Gastroesophageal sphincter (tissue), 4 donors: Measurements from ENCODE around the gene ELOVL5. TPM values are rescaled to one million over a fixed set of nuclear protein-coding genes. Genes with fewer than 3 reads are reported as not detected.

Source experiments
- ATAC-seq: fragments of 150-250 bp; one replicate; pipeline ENCODE4 v1.9.1; 2016; ENCODE audit warnings: mild to moderate bottlenecking, moderate library complexity
- H3K27ac ChIP-seq, 4 donors: fragments of 200-600 bp; sonication (generic) in 3 of 4; 1 replicate in 3 of 4; 2 replicates in 1 of 4; pipeline ENCODE4 v1.5.1; 2016 to 2019
- H3K27me3 ChIP-seq: fragments of 200-600 bp; sonication (generic); one replicate; pipeline ENCODE4 v1.5.1; 2019
- H3K36me3 ChIP-seq, 2 donors: fragments of 200-600 bp; sonication (generic); one replicate each; pipeline ENCODE4 v1.5.1; 2019; ENCODE audit warnings: control low read depth in 1 of 2
- H3K4me1 ChIP-seq, 3 donors: fragments of 200-600 bp; sonication (generic); 1 replicate in 2 of 3; 2 replicates in 1 of 3; pipeline ENCODE4 v1.5.1; 2016 to 2019; ENCODE audit warnings: control low read depth in 2 of 3
- H3K4me3 ChIP-seq, 2 donors: fragments of 200-600 bp; sonication (generic); one replicate each; pipeline ENCODE4 v1.5.1; 2019; ENCODE audit warnings: mild to moderate bottlenecking in 1 of 2, moderate library complexity in 1 of 2
- H3K9me3 ChIP-seq, 3 donors: fragments of 200-600 bp; sonication (generic); one replicate each; pipeline ENCODE4 v1.5.1; 2017 to 2019; ENCODE audit warnings: control low read depth in 2 of 3
- EP300 ChIP-seq: sonication (generic); formaldehyde crosslinking; IDR thresholded peaks from one replicate; pipeline ENCODE4 v1.6.1; 2017; ENCODE audit warnings: antibody characterized with exemption, mild to moderate bottlenecking
- POLR2A ChIP-seq, 2 donors: fragments of 450-650 bp; IDR thresholded peaks; one replicate each; pipeline ENCODE4 v1.6.1; 2017; ENCODE audit warnings: antibody characterized with exemption in 2 of 2, mild to moderate bottlenecking in 2 of 2, moderate library complexity in 1 of 2
- POLR2AphosphoS5 ChIP-seq: sonication (generic); formaldehyde crosslinking; IDR thresholded peaks from one replicate; pipeline ENCODE4 v1.6.1; 2017; ENCODE audit warnings: antibody characterized with exemption
- WGBS, 2 donors: methylation state at CpG; one replicate each; pipeline ENCODE4 v1.1.5; 2018; ENCODE audit warnings: low coverage in 1 of 2; 5-methylcytosine and 5-hydroxymethylcytosine counted together
- total RNA-seq, 4 donors: library from RNA; depleted of rRNA; stranded (reverse); fragments of >200 nt; gene quantifications; one replicate each; pipeline ENCODE4 v1.1.0, GENCODE V29; 2016
- TF ChIP-seq, protein P1 (sequence below), 4 experiments: fragments of 200-600 bp in 2 of 4; fragments of 450-650 bp in 2 of 4; sonication (generic) in 1 of 4; IDR thresholded peaks; one replicate each; pipeline ENCODE4 v1.5.1; 2017 to 2019; ENCODE audit warnings: antibody characterized with exemption in 4 of 4, mild to moderate bottlenecking in 2 of 4, moderate library complexity in 2 of 4

Gene ELOVL5
- total RNA-seq, 4 donors from 2014 or later: 51.5 to 94.6 (median 64.6) TPM

DNA sequence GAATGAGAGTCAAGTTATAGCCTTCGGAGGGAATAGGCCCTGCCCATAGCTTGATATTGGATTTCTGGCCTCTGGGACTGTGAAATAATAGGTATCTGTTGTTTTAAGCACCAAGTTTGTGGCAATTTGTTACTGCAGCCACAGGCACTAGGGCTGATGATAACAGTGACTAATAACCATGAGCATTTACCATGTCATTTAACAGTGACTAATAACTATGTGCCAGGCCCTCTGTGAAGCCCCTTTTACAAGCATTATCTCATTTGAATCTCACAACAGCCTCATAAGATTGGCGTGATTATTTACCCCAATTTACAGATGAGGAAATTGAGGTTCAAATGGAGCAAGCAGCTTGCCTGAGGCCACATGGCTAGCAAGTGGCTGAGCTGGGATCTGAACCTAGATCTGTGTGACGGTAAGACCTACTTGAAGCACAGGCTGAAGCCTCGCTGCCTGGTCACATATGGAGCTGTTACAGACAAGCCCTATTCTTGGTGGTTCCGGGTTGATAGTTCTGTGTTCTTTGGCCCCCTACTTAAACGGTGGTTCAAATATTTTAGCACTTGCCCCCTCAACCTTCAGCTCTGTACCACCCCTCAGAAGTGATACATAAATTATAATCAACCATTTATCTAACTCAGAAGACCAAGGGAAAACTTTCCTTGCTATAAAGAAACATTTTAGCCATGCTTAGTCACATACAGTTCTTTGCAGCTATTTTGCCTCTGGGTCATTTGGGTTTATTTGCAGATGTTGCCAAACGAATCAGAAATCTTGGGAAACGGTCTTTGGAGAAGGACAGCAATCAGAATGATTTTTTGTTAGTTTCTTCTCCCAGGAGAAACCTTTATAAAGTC is 98.3 kb downstream of the ELOVL5 start:
- H3K4me3 ChIP-seq: no peak overlapping the region
- no peaks in the 10 kb centered on the region for H3K36me3 ChIP-seq
- no peaks in the 10 kb centered on the region for H3K9me3 ChIP-seq
- peak overlapping the region in 2 of 4 donors; percentile 37 to 39 for H3K27ac ChIP-seq
- ATAC-seq: no peak
- 62 to 63% methylated on average over 8 of the region's 8 CpGs for WGBS, 2 donors
- H3K27me3 ChIP-seq: no peaks in the 10 kb centered on the region
- no peak for TF ChIP-seq EP300
- TF ChIP-seq POLR2A (IDR thresholded peaks at IDR 0.05): no peak
- no peak for TF ChIP-seq POLR2AphosphoS5
- TF ChIP-seq, protein P1, sequence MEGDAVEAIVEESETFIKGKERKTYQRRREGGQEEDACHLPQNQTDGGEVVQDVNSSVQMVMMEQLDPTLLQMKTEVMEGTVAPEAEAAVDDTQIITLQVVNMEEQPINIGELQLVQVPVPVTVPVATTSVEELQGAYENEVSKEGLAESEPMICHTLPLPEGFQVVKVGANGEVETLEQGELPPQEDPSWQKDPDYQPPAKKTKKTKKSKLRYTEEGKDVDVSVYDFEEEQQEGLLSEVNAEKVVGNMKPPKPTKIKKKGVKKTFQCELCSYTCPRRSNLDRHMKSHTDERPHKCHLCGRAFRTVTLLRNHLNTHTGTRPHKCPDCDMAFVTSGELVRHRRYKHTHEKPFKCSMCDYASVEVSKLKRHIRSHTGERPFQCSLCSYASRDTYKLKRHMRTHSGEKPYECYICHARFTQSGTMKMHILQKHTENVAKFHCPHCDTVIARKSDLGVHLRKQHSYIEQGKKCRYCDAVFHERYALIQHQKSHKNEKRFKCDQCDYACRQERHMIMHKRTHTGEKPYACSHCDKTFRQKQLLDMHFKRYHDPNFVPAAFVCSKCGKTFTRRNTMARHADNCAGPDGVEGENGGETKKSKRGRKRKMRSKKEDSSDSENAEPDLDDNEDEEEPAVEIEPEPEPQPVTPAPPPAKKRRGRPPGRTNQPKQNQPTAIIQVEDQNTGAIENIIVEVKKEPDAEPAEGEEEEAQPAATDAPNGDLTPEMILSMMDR (IDR thresholded peaks at IDR 0.05): no peak
- H3K4me1 ChIP-seq: peaks cover 0 to 12% (median 0%) of the 10 kb centered on the region in 3 donors

DNA sequence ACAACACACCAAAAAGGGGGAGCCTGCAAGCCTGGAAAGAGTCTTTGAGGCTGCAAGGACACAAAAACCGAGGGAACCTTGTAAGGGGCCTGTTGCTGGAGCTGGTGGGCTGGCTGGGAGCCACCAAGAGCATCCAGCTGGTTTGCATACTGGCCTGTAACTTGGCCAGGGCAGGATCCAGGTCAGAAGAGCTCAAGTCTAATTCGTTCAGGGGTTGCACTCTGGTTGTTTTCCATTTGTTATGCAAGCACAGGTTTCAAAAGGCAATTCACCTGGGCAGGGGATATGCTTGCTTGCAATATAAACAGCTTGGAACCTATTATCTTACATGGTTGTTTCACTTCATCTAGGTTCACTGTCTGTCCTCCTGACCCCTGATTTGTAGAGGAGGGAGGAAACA is 101.8 kb downstream of the ELOVL5 start:
- Histone ChIP-seq H3K36me3 (no peaks in the 10 kb centered on the region), H3K9me3 (no peaks in the 10 kb centered on the region), H3K27me3 (no peaks in the 10 kb centered on the region), H3K27ac (no peak overlapping the region), H3K4me1 (peaks cover 0 to 12% (median 0%) of the 10 kb centered on the region in 3 donors), H3K4me3 (no peak overlapping the region)
- ATAC-seq: no peak
- TF ChIP-seq POLR2A (IDR thresholded peaks at IDR 0.05) (no peak), POLR2AphosphoS5 (no peak), EP300 (no peak)
- TF ChIP-seq, protein P1 (IDR thresholded peaks at IDR 0.05): no peak
- WGBS, 2 donors: 49 to 67% methylated on average over 1 to 2 of the region's 2 CpGs

DNA sequence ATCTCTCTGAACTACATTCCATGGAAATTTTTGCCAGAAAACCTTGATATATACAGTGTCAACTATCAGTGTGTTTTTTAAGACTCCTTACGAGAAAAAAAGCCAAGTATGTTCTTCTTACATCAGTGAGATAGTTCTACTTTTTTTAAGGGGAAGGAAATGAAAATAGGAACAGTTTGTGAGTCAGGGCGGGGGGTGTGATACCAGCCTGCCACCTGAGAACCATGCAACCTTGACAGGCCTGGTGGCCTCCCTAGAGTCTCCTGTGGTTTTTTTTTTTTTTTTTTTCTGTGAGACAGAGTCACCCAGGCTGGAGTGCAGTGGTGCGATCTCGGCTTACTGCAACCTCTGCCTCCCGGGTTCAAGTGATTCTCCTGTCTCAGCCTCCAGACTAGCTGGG is 103.8 kb downstream of the ELOVL5 start:
- Histone ChIP-seq H3K4me3 (no peak overlapping the region), H3K27me3 (no peaks in the 10 kb centered on the region), H3K9me3 (peaks cover 0 to 3% (median 0%) of the 10 kb centered on the region in 3 donors), H3K4me1 (no peaks in the 10 kb centered on the region), H3K36me3 (no peaks in the 10 kb centered on the region), H3K27ac (no peak overlapping the region)
- ATAC-seq: no peak
- WGBS, 2 donors: 60 to 100% methylated on average over 1 to 2 of the region's 5 CpGs
- TF ChIP-seq, protein P1 (IDR thresholded peaks at IDR 0.05): no peak
- TF ChIP-seq POLR2AphosphoS5 (no peak), POLR2A (IDR thresholded peaks at IDR 0.05) (no peak), EP300 (no peak)

DNA sequence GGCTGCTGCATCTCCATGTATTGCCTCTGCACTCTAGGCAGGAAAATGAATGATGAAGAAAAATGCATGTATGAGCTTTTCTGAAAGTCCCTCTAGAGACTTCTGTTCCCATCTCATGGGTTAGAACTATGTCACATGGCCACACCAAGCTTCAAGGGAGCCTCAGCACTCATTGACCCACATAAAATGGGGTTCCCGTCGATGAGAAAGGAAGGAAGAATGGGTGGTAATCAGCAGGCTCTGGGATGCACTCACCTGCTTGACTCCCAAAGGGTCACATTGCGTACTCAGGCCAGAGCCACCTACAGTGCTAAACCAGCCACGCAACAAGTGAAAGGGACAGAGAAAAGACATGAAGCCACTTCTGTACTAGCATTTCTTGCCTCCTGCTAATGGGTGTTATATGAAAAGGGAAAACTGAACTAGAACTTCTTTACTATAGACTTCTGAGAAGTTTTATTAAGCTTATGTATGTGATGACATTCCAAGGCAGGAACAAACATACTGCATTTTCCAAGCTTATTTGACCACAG is 104.3 kb downstream of the ELOVL5 start:
- TF ChIP-seq, protein P1 (IDR thresholded peaks at IDR 0.05): no peak
- no peak for TF ChIP-seq POLR2A (IDR thresholded peaks at IDR 0.05)
- no peak for TF ChIP-seq POLR2AphosphoS5
- TF ChIP-seq EP300: no peak
- no peaks in the 10 kb centered on the region for H3K4me1 ChIP-seq
- peaks cover 0 to 3% (median 0%) of the 10 kb centered on the region in 3 donors for H3K9me3 ChIP-seq
- H3K4me3 ChIP-seq: no peak overlapping the region
- 81 to 100% methylated on average over 1 to 4 of the region's 4 CpGs for WGBS, 2 donors
- H3K27ac ChIP-seq: no peak overlapping the region
- no peak for ATAC-seq
- no peaks in the 10 kb centered on the region for H3K27me3 ChIP-seq
- H3K36me3 ChIP-seq: no peaks in the 10 kb centered on the region
